OCI-LY1 (cell line): Measurements from ENCODE around the gene QPCT.

ENCODE experiments used
- CTCF ChIP-seq: fragments of 200-600 bp; sonication (generic), shearing (Covaris generic); IDR thresholded peaks from 2 replicates; pipeline ENCODE4 v1.5.1; 2017; ENCODE audit warnings: mild to moderate bottlenecking, antibody characterized with exemption, low read length, moderate library complexity, mixed read lengths
- EZH2 ChIP-seq: fragments of 200-600 bp; sonication (generic), shearing (Covaris generic); IDR thresholded peaks from 2 replicates; pipeline ENCODE4 v1.8.0; 2017; ENCODE audit warnings: borderline replicate concordance, mixed run types, mild to moderate bottlenecking, antibody characterized with exemption, low read length, moderate library complexity, mixed read lengths

- TF ChIP-seq CTCF (no peak), EZH2 (no peak)
Observed at GRCh38 chr2:37301408-37301807, 43.0 kb upstream of the QPCT start.
